HTR-8/SVneo (cell line): ENCODE measurements around the gene RPL28.
A peak's percentile ranks its signal among the peaks of the same experiment; 100 is the strongest.
"Not testable (repeated sequence)": the region's sequence is repeated elsewhere in the genome, so short reads cannot be mapped to it uniquely, and the experiment has no call there.

Experiments used
- DNase-seq: peaks from one replicate; pipeline ENCODE4 v3.0.0; 2011; ENCODE audit warnings: low spot score, mixed read lengths; ENCODE audit not compliant: insufficient read length
- FAIRE-seq: peaks from 2 replicates; lab custom pipeline; 2011; peaks lifted over from hg19 to GRCh38; lab: Jason Lieb, UNC

The RPL28 gene

DNA sequence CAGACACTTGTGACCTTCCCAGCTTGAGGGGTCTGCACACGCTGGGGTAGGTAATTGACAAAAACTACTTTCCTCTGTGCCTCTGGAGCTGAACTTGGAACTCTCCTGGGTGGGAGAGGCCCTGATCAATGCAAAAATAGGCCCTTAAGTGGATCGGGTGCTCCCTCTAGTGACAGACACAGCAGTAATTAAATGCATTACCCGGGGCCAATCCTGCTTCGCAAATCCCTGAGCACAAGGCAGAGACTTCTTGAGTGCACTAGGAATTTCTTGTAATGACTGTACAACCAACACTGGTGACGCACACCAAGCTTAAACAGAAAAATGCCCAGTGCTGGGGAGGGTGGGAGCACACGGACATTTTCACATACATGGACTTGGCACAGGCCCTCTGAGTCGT lies 32.5 kb downstream of the RPL28 start:
- FAIRE-seq (no peak), DNase-seq (peak; percentile 89)

DNA sequence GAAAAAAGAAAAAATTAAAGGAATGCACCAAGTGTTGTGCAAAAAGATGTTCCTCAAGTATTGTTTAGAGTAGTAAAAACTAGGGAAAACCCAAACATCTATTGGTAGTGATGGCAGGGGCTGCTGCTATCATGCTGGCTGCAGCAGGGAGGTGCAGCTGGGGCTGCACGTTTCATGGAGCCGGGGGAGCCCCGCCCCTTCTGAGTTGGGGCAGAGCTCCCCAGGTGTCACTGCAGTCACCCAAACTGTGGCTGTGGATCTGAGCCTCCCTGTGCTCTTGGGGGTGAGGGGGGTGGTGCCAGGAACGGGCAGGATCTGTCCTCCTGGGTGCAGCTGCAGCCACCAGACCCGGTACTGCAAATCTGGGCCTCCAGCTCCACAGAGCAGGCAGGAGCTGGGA lies 33.4 kb downstream of the RPL28 start:
- FAIRE-seq: no peak
- DNase-seq: no peak

DNA sequence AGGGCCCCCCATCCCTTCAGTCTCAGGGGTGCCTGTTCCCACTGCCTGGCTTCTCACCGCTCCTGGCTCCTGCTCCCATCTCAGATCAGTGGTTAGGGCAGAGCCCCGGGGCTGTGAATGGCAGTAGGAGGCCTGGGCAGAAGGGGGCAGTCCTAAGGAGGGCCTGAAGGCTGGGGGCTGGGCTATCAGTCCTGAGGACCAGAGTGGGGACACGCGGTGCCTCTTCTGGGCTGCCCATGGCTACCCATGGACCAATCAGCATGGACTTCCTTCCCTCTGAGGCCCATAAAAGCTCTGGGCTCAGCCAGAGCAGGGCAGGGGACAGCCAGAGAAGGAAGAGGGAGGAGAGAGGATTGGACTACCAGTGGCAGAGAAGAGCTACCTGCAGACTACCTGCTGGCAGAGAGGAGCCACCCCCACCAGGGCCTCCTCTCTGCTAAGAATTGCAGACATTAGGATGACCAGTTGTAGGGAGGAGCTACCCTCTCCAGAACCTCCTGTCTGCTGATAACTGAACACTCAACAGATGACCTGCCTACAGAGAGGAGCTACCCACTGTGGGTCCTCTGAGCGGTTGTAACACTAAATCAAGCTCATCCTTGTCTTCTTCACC lies 34.0 kb downstream of the RPL28 start:
- FAIRE-seq (no peak), DNase-seq (no peak)

DNA sequence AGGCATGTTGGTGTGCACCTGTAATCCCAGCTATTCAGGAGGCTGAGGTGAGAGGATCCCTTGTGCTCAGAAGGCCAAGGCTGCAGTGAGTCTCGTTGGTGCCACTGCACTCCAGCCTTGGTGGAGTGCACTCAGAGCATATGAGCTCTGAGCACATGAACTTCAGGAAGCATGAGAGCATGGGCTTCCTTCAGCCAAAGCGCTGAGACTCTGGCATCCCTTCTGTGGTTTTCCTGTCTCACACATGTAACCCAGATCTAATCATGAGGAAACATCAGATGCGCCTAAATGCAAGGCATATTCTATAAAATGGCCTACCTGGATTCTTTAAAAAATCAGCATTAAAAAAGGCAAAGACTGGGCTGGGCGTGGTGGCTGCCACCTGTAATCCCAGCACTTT lies 35.5 kb downstream of the RPL28 start:
- not testable (repeated sequence) for FAIRE-seq, DNase-seq

DNA sequence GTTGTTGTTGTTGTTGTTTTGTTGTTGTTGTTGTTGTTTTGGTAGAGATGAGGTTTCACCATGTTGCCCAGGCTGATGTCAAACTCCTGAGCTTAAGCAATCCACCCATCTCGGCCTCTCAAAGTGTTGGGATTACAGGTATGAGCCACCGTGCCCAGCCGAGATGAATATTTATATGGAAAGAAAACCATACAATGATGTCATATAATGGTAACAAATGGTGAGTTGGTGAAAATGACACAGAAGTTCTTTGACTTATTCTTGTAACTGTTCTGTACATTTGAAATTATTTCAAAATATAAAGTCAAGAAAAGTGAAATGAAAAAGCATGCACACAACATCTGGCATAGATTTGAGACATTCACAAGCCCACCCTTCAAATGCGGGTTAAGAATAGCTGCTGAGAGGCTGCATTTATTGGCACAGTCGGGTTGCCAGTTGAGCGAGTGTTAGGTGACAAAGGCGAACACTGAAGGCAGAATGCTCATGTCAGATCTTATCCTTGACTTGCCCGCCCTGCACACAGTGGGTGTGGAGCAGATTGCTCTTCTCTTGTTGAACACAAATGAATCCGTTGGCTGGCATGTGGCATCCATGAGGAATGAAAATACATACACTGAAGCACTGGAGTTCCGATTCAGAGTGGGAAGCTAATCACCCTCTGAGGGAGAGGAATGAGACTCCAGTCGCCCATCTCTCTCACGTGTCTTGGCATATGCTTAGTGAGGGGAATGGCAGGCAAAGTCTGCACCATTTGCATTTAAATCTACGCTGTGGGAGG lies 37.7 kb downstream of the RPL28 start:
- FAIRE-seq: no peak
- no peak for DNase-seq

DNA sequence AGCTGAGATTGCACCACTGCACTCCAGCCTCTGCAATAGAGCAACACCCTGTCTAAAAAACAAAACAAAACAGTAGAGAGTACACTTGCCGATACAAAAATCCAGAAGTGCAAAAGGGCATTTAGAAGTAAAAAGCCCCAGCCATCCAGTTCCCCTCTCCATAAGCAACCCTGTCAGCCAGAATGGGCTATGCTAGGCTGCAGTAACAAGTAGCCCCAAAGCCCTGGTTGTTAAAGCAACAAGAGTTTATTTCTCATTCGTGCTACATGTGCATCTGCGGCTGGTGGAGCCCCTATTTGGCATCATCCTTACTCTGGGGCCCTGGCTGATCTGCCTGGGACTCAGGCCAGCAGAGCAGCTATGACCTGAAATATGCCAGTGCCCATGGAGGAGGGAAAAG lies 38.8 kb downstream of the RPL28 start:
- DNase-seq: no peak
- FAIRE-seq: no peak

DNA sequence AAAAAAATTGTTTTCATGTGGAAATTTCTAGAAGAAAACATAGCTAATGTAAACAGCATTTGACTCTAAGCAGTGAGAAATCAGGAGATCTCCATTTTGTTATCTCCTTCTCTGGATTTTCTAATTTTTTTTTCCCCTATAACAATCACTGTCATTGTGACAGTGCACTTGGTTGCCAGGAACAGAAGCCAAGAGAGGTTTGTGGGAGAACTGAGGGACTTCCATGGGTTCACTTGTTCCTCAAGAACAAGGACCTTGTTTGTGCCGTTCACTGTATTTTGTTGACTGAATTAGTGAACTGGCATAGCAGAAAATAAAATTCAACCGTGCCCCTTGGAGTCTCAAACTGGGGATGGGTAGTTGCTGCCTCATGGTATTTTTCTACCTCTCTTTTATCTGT lies 40.3 kb downstream of the RPL28 start:
- no peak for DNase-seq
- no peak for FAIRE-seq

DNA sequence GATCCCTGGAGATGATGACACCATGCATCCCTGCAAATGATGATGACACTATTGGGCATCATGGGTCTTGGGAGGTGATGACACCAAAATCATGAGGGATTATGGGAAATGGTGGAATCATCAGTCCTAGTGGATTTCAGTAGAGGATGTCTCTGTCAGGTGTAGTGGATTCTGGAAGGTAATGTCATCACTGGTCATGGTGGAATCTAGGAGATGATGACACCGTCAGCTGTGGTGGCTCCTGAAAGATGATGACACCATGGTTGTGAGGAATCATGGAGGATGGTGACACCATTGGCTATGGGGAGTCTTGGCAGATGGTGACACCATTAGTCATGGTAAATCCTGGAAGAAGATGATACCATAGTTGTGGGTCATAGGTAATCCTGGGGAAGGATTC lies 45.5 kb downstream of the RPL28 start:
- FAIRE-seq (no peak), DNase-seq (no peak)

DNA sequence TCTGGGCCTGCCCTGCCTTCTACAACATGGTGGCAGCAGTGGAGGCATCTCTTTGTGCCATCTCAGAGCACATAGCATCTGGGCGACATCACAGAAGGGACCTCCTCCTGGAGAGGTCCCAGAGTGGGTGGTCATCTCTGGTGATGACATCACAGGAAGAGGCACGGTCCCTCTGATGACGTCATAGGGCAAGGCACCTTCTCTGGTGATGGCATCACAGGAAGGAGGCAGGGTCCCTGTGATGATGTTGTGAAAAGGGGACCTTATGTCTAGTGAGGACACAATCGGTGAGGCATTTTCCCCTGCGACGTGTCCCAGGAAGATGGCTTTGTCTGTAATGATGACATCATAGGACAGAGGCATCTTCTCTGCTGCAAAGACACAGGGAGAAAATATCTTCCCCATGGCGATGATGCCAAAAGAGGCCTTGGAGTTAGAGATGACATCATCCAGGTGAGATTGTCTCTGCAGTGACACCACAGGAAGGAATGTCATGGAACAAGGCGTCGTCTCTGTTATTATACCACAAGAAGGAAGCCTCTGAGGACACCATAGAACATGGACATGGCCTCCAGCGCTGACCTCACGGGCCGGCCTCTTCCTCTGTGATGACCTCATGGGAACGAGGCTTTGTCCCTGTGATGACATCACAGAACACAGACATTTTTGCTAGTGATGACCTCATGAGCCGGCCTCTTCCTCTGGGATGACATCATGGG lies 46.7 kb downstream of the RPL28 start:
- FAIRE-seq (no peak), DNase-seq (no peak)

DNA sequence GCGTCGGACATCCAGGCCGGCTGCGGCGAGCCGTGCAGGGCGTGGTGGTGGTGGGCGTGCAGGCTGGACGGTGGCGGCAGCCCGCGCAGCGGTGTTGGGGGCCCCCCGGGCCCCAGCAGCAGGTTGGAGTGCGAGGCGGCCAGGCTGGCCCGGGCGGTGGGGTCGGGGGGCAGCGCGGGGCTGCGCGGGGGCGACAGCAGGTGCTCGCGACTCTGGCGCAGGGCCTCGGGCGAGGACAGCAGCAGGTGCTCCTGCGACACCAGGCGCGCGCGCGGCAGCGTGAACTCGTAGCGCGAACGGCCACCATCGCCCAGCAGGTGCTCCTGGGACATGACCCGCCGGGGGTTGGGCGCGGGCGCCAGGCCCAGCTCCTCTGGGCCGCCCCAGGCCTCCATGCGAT lies 47.6 kb downstream of the RPL28 start:
- FAIRE-seq (no peak), DNase-seq (no peak)

DNA sequence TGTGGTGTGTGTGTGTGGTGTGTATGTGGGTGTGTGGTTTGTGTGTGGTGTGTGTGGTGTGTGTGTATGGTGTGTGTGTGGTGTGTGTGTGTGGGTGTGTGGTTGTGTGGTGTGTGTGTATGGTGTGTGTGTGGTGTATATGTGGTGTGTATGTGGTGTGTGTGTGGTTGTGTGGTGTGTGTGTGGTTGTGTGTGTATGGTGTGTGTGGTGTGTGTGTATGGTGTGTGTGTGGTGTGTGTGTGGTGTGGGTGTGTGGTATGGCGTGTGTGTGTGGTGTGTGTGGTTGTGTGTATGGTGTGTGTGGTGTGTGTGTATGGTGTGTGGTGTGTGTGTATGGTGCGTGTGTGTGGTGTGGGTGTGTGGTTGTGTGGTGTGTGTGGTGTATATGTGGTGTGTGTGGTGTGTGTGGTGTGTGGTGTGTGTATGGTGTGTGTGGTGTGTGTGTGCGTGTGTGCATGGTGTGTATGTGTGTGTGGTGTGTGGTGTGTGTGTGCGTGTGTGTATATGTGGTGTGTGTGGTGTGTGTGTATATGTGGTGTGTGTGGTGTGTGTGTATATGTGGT lies 48.7 kb downstream of the RPL28 start:
- no peak for DNase-seq
- FAIRE-seq: peak; percentile 100

DNA sequence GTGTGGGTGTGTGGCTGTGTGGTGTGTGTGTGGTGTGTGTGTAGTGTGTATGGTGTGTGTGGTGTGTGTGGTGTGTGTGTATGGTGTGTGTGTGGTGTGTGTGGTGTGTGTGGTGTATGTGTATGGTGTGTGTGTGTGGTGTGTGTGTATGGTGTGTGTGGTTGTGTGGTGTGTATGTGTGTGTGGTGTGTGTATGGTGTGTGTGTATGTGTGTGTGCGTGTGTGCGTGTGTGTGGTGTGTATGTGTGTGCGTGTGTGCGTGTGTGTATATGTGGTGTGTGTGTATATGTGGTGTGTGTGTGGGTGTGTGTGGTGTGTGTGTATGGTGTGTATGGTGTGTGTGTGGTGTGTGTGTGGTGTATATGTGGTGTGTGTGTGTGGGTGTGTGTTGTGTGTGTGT lies 49.3 kb downstream of the RPL28 start:
- DNase-seq (no peak), FAIRE-seq (no peak)

DNA sequence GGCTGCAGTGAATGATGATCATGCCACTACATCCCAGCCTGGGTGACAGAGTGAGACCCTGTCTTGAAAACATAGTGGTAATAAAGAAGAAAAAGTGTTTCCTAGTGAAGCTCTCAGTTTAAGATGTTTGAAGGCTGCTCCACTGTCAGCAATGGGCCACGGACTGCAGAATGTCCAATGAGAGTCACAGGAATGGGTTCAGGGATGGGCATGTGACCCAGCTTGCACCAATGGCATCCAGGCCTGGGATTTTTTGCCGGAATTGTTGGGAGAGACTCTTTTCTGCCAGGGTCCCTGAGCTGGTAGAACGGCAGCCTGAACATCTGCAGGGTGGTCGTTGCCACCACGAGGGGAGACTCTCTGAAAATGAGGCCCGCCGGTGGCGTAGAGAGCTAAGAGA lies 51.1 kb downstream of the RPL28 start:
- no peak for FAIRE-seq
- no peak for DNase-seq

DNA sequence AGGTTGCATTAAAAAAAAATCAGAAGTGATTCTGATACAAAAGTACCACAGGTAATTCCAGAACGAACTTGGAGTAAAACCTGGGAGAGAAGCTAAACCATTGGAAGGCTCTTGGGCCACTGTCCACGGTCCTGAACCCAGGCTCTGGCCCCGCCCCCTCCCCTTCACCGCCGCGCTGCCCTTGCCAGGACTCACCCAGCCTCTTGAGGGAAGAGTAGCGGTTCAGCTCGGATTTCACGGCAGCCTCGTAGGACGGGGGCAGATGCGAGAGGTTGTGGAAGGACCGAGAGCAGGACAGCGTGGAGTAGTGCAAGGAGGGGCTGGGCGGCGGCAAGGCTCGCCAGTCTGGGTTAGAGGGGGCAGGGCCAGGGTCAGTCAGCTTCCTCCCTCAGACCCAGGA lies 51.7 kb downstream of the RPL28 start:
- FAIRE-seq: peak; percentile 51

DNA sequence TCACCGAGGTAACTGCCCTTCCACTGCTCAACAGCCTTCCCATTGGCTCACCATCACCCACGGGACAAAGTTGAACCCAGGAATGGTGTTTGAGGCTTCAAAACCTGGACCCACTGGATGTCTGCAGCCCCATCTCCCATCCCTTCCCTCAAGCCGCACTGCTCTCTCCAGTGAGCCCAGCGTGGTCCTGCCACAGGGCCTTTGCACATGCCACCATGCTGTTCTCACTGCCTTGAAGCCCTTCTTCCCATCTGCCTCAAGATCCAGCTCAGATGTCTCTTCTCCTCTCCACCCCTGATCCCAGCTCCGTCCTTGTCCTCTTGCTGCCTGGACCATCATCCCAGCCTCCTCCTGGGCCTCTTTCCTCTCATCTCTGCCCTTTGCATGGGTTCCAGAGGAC lies 53.3 kb downstream of the RPL28 start:
- no peak for DNase-seq
- no peak for FAIRE-seq

More for the DNA sequence above, 51.7 kb downstream of the RPL28 start:
- DNase-seq: peak; percentile 83

DNA sequence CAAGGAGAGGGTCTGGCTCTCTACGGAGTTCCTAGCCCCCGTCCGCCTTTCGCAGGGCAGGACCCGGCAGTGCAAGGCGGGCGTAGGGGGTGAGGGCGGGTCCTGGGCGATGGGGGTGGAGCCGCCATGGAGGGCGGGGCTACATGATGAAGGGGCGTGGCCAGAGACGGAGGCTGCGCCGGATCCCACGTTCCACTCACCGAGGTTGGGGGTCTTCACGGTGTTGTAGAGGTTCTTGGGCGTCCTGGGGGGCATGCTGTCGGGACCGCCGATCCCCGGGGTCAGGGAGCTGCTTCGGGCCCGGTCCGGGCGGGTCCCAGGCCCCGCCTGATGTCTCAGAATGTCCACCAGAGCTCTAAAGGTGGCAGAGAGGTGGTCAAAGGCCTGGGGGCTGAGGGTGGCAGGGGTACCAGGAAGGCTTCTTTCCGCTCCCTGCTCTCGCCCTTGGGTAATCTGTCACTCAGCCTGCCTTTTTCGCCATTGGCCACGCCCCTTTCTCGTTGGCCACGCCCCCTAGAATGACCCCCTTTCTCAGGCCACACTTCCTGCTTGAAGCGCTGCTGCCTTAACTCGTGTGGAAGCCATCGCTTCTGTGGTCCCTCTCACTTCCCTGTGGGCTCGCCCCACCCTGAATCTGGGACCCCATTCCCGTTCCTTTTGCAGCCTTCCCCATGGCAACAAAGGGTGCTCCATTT lies 54.8 kb downstream of the RPL28 start:
- no peak for FAIRE-seq

DNA sequence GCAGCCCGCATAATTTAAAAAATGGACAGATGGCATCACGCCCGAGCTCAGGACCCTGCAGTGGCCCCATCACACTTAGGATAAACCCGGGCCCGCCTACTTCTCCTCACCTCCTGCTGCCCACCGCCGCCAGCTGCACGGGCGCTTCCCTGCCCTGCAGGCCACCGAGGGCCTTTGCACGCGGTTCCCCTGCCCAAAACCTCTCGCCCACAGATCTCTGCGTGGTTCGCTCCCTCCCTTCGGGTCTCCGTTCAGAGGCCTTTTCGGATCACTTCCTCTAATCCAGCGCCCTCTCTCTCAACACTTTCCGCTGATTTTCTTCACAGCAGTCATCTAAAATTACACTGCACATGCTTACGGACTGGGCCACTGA lies 55.6 kb downstream of the RPL28 start:
- FAIRE-seq (no peak), DNase-seq (no peak)

More for the DNA sequence above, 54.8 kb downstream of the RPL28 start:
- no peak for DNase-seq

DNA sequence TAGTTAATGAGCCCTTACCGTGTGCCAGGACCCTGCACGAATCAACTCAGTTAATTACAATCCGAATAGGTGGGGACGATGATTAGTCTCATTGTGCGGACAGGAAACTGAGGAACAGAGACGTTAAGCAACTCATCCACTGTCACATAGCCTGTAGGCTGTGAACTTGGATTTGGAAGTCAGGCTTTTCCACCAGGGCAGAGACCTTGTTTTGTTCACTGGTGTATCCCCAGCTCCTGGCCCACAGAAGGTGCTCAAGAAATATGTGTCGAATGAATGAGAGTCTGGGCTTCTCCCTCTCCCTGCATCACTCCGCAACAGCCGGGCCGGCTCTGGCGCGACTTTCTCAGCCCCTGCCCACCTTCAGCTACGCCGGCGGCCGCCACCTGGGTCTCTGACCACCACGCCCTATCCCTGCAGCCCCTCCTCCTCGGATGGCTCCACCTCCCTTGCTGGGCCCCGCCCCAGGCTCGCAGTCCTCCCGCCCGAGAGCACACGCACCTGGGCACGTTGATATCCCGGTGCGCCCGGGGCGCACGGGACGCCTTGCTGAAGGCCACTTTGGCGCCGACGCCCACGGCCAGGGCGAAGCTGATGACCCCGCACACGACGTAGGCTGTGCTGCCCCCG lies 56.1 kb downstream of the RPL28 start:
- FAIRE-seq: no peak

DNA sequence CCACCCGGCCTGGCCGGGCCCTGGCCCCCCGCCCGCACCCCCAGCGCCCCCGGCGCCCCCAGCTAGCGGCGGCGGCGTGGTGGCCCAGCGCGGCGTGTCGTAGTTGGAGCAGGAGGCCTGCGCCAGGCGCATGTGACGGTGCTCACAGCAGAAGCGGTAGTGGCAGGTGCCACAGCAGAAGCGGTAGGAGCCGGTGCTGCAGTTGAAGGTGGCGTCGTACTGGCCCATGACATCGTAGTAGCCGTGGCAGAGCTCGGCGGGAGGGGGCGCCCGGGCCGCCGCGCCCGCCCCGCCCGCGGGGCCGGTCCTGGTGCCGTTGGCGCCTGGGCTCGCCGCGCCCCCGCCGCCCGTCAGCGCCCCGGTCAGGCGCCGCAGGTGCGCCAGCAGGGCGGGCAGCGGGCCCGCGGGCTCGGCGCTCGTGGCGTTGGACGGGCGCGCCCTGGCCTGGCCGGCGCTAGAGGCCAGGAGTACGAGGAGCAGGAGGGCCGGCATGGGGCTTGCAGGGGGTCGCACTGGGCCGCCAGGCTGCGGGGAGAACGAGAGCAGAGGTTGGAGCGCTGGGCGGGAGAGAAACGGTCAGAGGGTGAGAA lies 56.7 kb downstream of the RPL28 start:
- DNase-seq: no peak
- no peak for FAIRE-seq

More for the DNA sequence above, 56.1 kb downstream of the RPL28 start:
- DNase-seq: no peak
